ENCODE data around the gene AREG. TPM values are rescaled to one million over a fixed set of nuclear protein-coding genes. Genes with fewer than 3 reads are reported as not detected.

The AREG gene
- polyA plus RNA-seq, 1 experiment = 2.4 TPM

DNA sequence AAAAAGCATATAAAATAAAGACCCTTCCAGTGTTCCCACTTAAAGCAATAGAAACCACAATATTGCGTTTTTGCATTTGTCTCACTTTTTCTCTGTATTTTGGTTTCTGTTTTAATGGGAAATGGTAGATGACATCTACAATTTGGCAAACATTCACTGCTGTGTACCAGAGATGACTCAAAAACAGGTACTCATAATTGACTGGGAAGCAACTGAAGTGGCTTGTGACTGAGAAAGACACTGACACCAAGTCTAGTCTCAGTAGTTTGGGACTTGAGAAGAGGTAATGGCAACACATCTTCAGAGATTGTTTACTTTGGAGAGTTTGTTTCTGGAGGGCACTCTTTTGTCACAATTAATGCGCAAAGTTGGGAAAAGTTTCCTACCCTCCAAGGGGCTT, 42.0 kb downstream of the AREG start:
- no peak for TF ChIP-seq CTCF (IDR thresholded peaks at IDR 0.05; ENCODE audit: low read depth, low read length)
- ChIA-PET POLR2A (no interaction called here), CTCF (no interaction called here)
- Histone ChIP-seq H3K27me3 (ENCODE audit: control insufficient read depth, insufficient read depth, low read length) (no peaks in the 10 kb centered on the region), H3K27ac (ENCODE audit: low read depth, low read length) (no peak overlapping the region), H3K9me3 (ENCODE audit: control insufficient read depth, insufficient read depth, low read length) (no peaks in the 10 kb centered on the region), H3K4me3 (ENCODE audit: low read depth, low read length) (no peak overlapping the region)
- DNase-seq (ENCODE audit: low read depth, low spot score) = no peak

- Histone ChIP-seq H3K9me3 (ENCODE audit: control insufficient read depth, insufficient read depth, low read length) (no peaks in the 10 kb centered on the region), H3K27ac (ENCODE audit: low read depth, low read length) (no peak overlapping the region), H3K4me3 (ENCODE audit: low read depth, low read length) (no peak overlapping the region), H3K27me3 (ENCODE audit: control insufficient read depth, insufficient read depth, low read length) (no peaks in the 10 kb centered on the region)
- no peak for TF ChIP-seq CTCF (IDR thresholded peaks at IDR 0.05; ENCODE audit: low read depth, low read length)
- ChIA-PET POLR2A (no interaction called here), CTCF (no interaction called here)
- DNase-seq (ENCODE audit: low read depth, low spot score) = no peak
Observed at GRCh38 chr4:74487771-74488170, 42.8 kb downstream of the AREG start.

GRCh38 chr4:74490736-74491135, 45.8 kb downstream of the AREG start:
- no peak for TF ChIP-seq CTCF (IDR thresholded peaks at IDR 0.05; ENCODE audit: low read depth, low read length)
- Histone ChIP-seq H3K4me3 (ENCODE audit: low read depth, low read length) (no peak overlapping the region), H3K27me3 (ENCODE audit: control insufficient read depth, insufficient read depth, low read length) (no peaks in the 10 kb centered on the region), H3K9me3 (ENCODE audit: control insufficient read depth, insufficient read depth, low read length) (no peaks in the 10 kb centered on the region), H3K27ac (ENCODE audit: low read depth, low read length) (no peak overlapping the region)
- no peak for DNase-seq (ENCODE audit: low read depth, low spot score)
- ChIA-PET POLR2A (no interaction called here), CTCF (interaction anchor here (1.1 kb wide), 1 partner anchor 184 kb away, joined by 3 read pairs; no protein-coding TSS in a partner anchor)

GRCh38 chr4:74499986-74500781, 55.2 kb downstream of the AREG start:
- ChIA-PET POLR2A (interaction anchor here (2.1 kb wide), 1 partner anchor 140 kb away, joined by 6 read pairs; no protein-coding TSS in a partner anchor), CTCF (interaction anchor here (1.2 to 1.3 kb wide), 2 partner anchors 31 to 123 kb away, joined by 4 to 7 read pairs; no protein-coding TSS in a partner anchor)
- H3K9me3 ChIP-seq (ENCODE audit: control insufficient read depth, insufficient read depth, low read length) = no peaks in the 10 kb centered on the region
- H3K27me3 ChIP-seq (ENCODE audit: control insufficient read depth, insufficient read depth, low read length) = no peaks in the 10 kb centered on the region
- H3K4me3 ChIP-seq (ENCODE audit: low read depth, low read length) = no peak overlapping the region
- no peak for DNase-seq (ENCODE audit: low read depth, low spot score)
- no peak for TF ChIP-seq CTCF (IDR thresholded peaks at IDR 0.05; ENCODE audit: low read depth, low read length)
- no peak overlapping the region for H3K27ac ChIP-seq (ENCODE audit: low read depth, low read length)

GRCh38 chr4:74501579-74501978, 56.6 kb downstream of the AREG start:
- ChIA-PET POLR2A (interaction anchor here (0.8 to 2.1 kb wide), 2 partner anchors 21 to 139 kb away, joined by 6 read pairs; no protein-coding TSS in a partner anchor), CTCF (interaction anchor here (2.0 to 2.4 kb wide), 2 partner anchors 30 to 174 kb away, joined by 7 to 10 read pairs; no protein-coding TSS in a partner anchor)
- no peak for TF ChIP-seq CTCF (IDR thresholded peaks at IDR 0.05; ENCODE audit: low read depth, low read length)
- H3K27ac ChIP-seq (ENCODE audit: low read depth, low read length) = no peak overlapping the region
- peak; percentile 75 for DNase-seq (ENCODE audit: low read depth, low spot score)
- H3K4me3 ChIP-seq (ENCODE audit: low read depth, low read length) = no peak overlapping the region
- H3K9me3 ChIP-seq (ENCODE audit: control insufficient read depth, insufficient read depth, low read length) = no peaks in the 10 kb centered on the region
- no peaks in the 10 kb centered on the region for H3K27me3 ChIP-seq (ENCODE audit: control insufficient read depth, insufficient read depth, low read length)

Measured in AG04450 (cell line).